ENCODE data around the gene EIF4A2. TPM values are rescaled to one million over a fixed set of nuclear protein-coding genes. Genes with fewer than 3 reads are reported as not detected.
A peak's percentile ranks its signal among the peaks of the same experiment; 100 is the strongest.

The EIF4A2 gene
- total and polyA plus RNA-seq, 9 donors = 347 to 961 (median 631) TPM

DNA sequence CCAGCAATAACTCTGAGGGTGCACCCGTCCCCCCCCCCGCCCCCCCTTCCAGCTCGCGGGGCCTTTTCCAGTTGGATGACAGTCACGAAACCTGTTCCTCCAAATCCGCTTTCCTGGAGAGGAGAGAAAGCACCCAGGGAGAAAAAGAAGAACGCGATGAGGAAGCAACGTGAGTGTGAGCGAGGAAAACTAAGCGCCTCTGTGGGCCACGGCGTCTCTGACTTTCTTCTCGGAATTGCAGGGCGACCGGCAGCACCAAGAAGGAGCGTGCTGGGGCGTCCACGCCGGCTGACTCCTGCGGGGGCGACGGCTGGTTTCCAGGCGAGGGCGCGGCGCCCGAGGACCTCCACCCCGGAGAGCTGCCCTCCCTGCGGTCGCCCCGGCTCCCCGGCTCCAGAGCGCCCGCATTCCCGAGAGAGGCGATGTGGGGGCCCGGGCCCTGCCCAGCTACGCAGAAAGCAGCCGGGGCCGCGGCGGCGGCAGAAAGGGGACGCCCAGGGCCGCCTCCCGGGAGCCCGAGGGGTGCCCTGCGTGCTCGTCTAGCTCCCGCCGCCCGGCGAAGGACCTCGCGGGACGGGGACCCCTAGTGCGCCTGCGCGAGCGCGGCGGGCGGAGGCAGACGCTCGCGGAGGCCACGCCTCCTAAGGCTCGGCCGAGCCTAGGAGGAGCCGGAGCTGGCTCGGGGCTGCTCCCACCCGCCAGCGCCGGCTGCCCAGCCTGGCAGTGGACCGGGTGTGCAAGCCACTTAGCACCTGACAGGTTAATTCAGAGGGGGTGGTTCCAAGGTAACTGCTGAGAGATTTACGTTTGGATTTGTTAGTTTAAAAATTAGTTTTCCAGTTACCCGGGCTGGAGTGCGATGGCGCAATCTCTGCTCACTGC is 43.8 kb downstream of the EIF4A2 start:
- DNase-seq = peak; percentile 70 to 86 (median 78)
- H3K9me3 ChIP-seq = no peaks in the 10 kb centered on the region
- H3K36me3 ChIP-seq = no peaks in the 10 kb centered on the region
- H3K27me3 ChIP-seq = no peaks in the 10 kb centered on the region
- H3K4me1 ChIP-seq (ENCODE audit: insufficient read depth) = peaks cover 2% of the 10 kb centered on the region
- peak overlapping the region; percentile 58 for H3K4me3 ChIP-seq
- TF ChIP-seq, protein P1, sequence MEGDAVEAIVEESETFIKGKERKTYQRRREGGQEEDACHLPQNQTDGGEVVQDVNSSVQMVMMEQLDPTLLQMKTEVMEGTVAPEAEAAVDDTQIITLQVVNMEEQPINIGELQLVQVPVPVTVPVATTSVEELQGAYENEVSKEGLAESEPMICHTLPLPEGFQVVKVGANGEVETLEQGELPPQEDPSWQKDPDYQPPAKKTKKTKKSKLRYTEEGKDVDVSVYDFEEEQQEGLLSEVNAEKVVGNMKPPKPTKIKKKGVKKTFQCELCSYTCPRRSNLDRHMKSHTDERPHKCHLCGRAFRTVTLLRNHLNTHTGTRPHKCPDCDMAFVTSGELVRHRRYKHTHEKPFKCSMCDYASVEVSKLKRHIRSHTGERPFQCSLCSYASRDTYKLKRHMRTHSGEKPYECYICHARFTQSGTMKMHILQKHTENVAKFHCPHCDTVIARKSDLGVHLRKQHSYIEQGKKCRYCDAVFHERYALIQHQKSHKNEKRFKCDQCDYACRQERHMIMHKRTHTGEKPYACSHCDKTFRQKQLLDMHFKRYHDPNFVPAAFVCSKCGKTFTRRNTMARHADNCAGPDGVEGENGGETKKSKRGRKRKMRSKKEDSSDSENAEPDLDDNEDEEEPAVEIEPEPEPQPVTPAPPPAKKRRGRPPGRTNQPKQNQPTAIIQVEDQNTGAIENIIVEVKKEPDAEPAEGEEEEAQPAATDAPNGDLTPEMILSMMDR (IDR thresholded peaks at IDR 0.05) = no peak
- TF ChIP-seq POLR2A (IDR thresholded peaks at IDR 0.05) (no peak), EP300 (IDR thresholded peaks at IDR 0.05) (no peak)
- intact Hi-C loops (cut with DNase I) = loop anchor here in 1 of 4 donors (10.0 kb wide), 1 partner anchor 212 kb away; the partner anchor contains the start of gene AHSG
- no peak overlapping the region for H3K27ac ChIP-seq
- WGBS, 3 donors = 2 to 3% (median 2%) methylated on average over 38 to 80 of the region's 80 CpGs

DNA sequence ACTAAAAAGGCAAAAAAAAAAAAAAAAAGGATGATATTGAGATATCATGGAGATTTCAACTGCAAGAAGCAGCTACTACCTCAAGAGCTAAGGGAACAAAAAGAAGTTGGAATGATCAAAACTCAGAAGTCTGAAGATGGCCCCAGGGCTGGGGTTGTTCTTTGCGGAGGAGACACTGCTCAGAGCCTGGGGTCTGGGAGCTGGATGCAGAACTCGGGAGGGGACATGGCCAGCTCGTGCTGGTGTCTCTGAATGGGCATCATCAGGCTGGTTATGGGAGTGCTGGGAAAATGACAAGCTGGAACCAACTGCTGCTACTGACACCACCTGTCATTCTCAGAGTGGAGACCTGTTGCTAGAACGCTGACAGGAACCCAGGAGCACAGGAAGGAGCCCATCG is 45.0 kb downstream of the EIF4A2 start:
- no peak for DNase-seq
- no peaks in the 10 kb centered on the region for H3K36me3 ChIP-seq
- no peaks in the 10 kb centered on the region for H3K9me3 ChIP-seq
- H3K27ac ChIP-seq = no peak overlapping the region
- intact Hi-C loops (cut with DNase I) = loop anchor here in 1 of 4 donors (10.0 kb wide), 1 partner anchor 214 kb away; the partner anchor contains the start of gene AHSG
- H3K4me3 ChIP-seq = no peak overlapping the region
- TF ChIP-seq, protein P1 (IDR thresholded peaks at IDR 0.05) = no peak
- TF ChIP-seq EP300 (IDR thresholded peaks at IDR 0.05) (no peak), POLR2A (IDR thresholded peaks at IDR 0.05) (no peak)
- peaks cover 2% of the 10 kb centered on the region for H3K4me1 ChIP-seq (ENCODE audit: insufficient read depth)
- 20 to 32% (median 24%) methylated on average over 5 of the region's 5 CpGs for WGBS, 3 donors
- no peaks in the 10 kb centered on the region for H3K27me3 ChIP-seq

DNA sequence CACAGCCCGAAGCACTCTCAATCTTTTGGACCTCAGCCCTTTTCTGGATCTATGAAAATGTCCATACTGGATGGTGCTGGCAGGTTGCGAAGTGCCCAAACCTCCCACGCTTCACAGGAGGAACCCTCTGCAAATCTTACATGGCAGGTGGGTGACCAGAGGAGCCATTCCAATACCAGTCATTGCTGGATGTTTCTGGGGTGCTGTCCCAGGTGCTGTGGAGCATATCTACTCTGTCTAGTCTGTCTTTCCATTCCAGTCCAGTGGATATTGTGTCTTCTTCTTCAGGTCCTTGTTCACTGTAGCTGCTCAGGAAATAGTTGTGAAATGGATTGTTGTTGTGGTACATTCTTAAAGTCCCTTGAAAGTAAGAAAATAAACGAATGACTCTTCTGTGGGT is 48.4 kb downstream of the EIF4A2 start:
- H3K9me3 ChIP-seq = no peaks in the 10 kb centered on the region
- no peak for TF ChIP-seq POLR2A (IDR thresholded peaks at IDR 0.05)
- TF ChIP-seq, protein P1 (IDR thresholded peaks at IDR 0.05) = no peak
- no peak for TF ChIP-seq EP300 (IDR thresholded peaks at IDR 0.05)
- H3K4me3 ChIP-seq = no peak overlapping the region
- no peaks in the 10 kb centered on the region for H3K27me3 ChIP-seq
- H3K36me3 ChIP-seq = no peaks in the 10 kb centered on the region
- intact Hi-C loops (cut with DNase I) = no loop called here
- no peak overlapping the region for H3K27ac ChIP-seq
- peaks cover 2% of the 10 kb centered on the region for H3K4me1 ChIP-seq (ENCODE audit: insufficient read depth)
- DNase-seq = no peak
- 56 to 73% (median 58%) methylated on average over 4 of the region's 4 CpGs for WGBS, 3 donors

DNA sequence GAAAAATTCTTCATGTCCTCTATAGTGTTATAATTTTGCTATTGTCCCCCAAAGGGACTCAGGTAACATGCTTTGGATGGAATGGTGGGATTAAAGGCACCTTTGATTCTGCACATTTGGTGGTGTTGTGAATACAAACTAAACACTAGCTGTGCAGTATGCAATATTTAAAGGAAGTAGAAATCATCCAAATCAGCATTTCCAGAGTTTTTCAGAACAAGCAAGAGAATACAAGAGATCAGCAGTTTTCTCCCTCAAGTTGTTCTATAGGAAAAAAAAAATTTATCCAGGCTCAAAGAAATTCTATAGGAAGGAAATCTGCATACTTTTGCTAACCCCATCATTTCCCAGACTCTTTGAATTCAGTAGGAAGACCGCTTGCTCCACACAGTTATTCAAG is 48.9 kb downstream of the EIF4A2 start:
- H3K4me3 ChIP-seq = no peak overlapping the region
- no peak overlapping the region for H3K27ac ChIP-seq
- intact Hi-C loops (cut with DNase I) = no loop called here
- H3K4me1 ChIP-seq (ENCODE audit: insufficient read depth) = peaks cover 2% of the 10 kb centered on the region
- H3K27me3 ChIP-seq = no peaks in the 10 kb centered on the region
- DNase-seq = no peak
- no peaks in the 10 kb centered on the region for H3K9me3 ChIP-seq
- no peak for TF ChIP-seq EP300 (IDR thresholded peaks at IDR 0.05)
- TF ChIP-seq POLR2A (IDR thresholded peaks at IDR 0.05) = no peak
- TF ChIP-seq, protein P1 (IDR thresholded peaks at IDR 0.05) = no peak
- WGBS, 3 donors = 80 to 92% (median 91%) methylated on average over 1 of the region's 1 CpG
- no peaks in the 10 kb centered on the region for H3K36me3 ChIP-seq

MicroRNAs encoded within 50 kb of the gene (microRNA counts, 767-probe panel; counts per million panel counts)
- 530 counts per million, percentile 78 among the panel's probes with 10 or more counts for microRNA hsa-miR-1248

Small RNAs within 50 kb of the gene (microRNA-seq; reads per million reads assigned to microRNA genes)
- 1.6 to 5.3 (median 4.6) reads per million in 3 donors for gene MIR1248

Small RNAs within 50 kb of the gene (small RNA-seq; reads per million reads assigned to genes)
- gene RF00092 = not detected
- not detected for gene RNU6-1105P
- gene SNORA4 = not detected
- not detected for gene SNORA63
- not detected for gene SNORA81
- not detected for gene SNORD2

Other genes starting within 250 kb of the EIF4A2 start
- gene CRYGS, start 239.2 kb upstream of the EIF4A2 start, total RNA-seq = 1 to 10 TPM; 1.2 to 3.3 (median 2.2) TPM
- gene CRYGS, start 239.2 kb upstream of the EIF4A2 start, polyA plus RNA-seq = 1 to 10 TPM; 1.6 to 2.4 TPM
- 10 to 100 TPM in 5 of 7 donors, 1 to 10 TPM in 2; 8.8 to 12.4 (median 10.6) TPM for gene TBCCD1, start 216.2 kb upstream of the EIF4A2 start, total RNA-seq
- 10 to 100 TPM in 1 of 2 donors, 1 to 10 TPM in 1; 6.9 to 11.1 TPM for gene TBCCD1, start 216.2 kb upstream of the EIF4A2 start, polyA plus RNA-seq
- 10 to 100 TPM; 17.7 to 33.4 (median 22.3) TPM for gene DNAJB11, start 212.9 kb upstream of the EIF4A2 start, total RNA-seq
- 10 to 100 TPM; 23.8 to 38.2 TPM for gene DNAJB11, start 212.9 kb upstream of the EIF4A2 start, polyA plus RNA-seq
- 1 to 10 TPM in 1 of 7 donors, under 1 TPM in 1, not detected in 5; 0.25 to 1.7 TPM for gene AHSG, start 170.5 kb upstream of the EIF4A2 start, total RNA-seq
- gene AHSG, start 170.5 kb upstream of the EIF4A2 start, polyA plus RNA-seq = not detected
- gene FETUB, start 143.2 kb upstream of the EIF4A2 start, total RNA-seq = not detected
- not detected for gene FETUB, start 143.2 kb upstream of the EIF4A2 start, polyA plus RNA-seq
- under 1 TPM in 1 of 7 donors, not detected in 6; 0.13 TPM for gene HRG, start 117.6 kb upstream of the EIF4A2 start, total RNA-seq
- gene HRG, start 117.6 kb upstream of the EIF4A2 start, polyA plus RNA-seq = not detected
- gene KNG1, start 66.2 kb upstream of the EIF4A2 start, total RNA-seq = under 1 TPM in 3 of 7 donors, not detected in 4; 0.23 to 0.52 (median 0.48) TPM
- not detected for gene KNG1, start 66.2 kb upstream of the EIF4A2 start, polyA plus RNA-seq
- 10 to 100 TPM; 11.9 to 17.8 (median 13.8) TPM for gene RFC4, start 22.9 kb downstream of the EIF4A2 start, total RNA-seq
- 10 to 100 TPM; 12.3 to 18.6 TPM for gene RFC4, start 22.9 kb downstream of the EIF4A2 start, polyA plus RNA-seq
- gene ADIPOQ, start 59.1 kb downstream of the EIF4A2 start, total RNA-seq = 1 to 10 TPM in 1 of 7 donors, not detected in 6; 1.1 TPM
- 1 to 10 TPM in 1 of 2 donors, not detected in 1; 6.0 TPM for gene ADIPOQ, start 59.1 kb downstream of the EIF4A2 start, polyA plus RNA-seq
- 10 to 100 TPM; 10.6 to 30.2 (median 28.1) TPM for gene ST6GAL1, start 146.9 kb downstream of the EIF4A2 start, total RNA-seq
- gene ST6GAL1, start 146.9 kb downstream of the EIF4A2 start, polyA plus RNA-seq = 10 to 100 TPM; 13.7 to 55.2 TPM